ENCODE measurements around the gene PIP5K1B. TPM values are rescaled to one million over a fixed set of nuclear protein-coding genes. Genes with fewer than 3 reads are reported as not detected.

The PIP5K1B gene
- total and polyA plus RNA-seq, 2 of the 13 experiments (the other 11 are each of a cell fraction or from before 2014, with no cell fraction given): 15.8 to 17.5 TPM

GRCh38 chr9:68719847-68720246 is 14.8 kb downstream of the PIP5K1B start:
- in situ Hi-C loops (cut with HindIII; ENCODE audit: extremely low pct_ligation_motif_present, low pct_unique_long_range_greater_than_20kb): no loop called here
- Histone ChIP-seq H3K9ac (ENCODE audit: insufficient read depth, low read depth, low read length) (peak overlapping the region; percentile 44; the same call in 1 of the 2 replicates), H3K79me2 (ENCODE audit: insufficient read depth, low read length) (peaks cover 69% of the 10 kb centered on the region), H3K9me3 (ENCODE audit: low read length) (no peaks in the 10 kb centered on the region), H3K27ac (ENCODE audit: extremely low read length, insufficient read depth, low read length) (peak overlapping the region; percentile 63), H3K4me1 (ENCODE audit: insufficient read depth, low read length) (peaks cover 59% of the 10 kb centered on the region), H4K20me1 (ENCODE audit: insufficient read depth, low read length) (no peaks in the 10 kb centered on the region; the same call in 1 of the 2 replicates), H2AFZ (ENCODE audit: low read length) (no peak overlapping the region), H3K4me3 (replicated peaks in 1 of 3; ENCODE audit: insufficient read depth in 1 of 3, low read depth in 2 of 3, low read length in 3 of 3) (peak overlapping the region in 2 of 3 experiments; percentile 10 to 19; a peak in 2 of 6 replicates), H3K27me3 (ENCODE audit: control insufficient read depth in 1 of 2, insufficient read depth in 2 of 2, low read length in 2 of 2) (no peaks in the 10 kb centered on the region), H3K36me3 (replicated peaks in 1 of 2; ENCODE audit: control insufficient read depth in 1 of 2, insufficient read depth in 2 of 2, low read length in 2 of 2) (0 out of 5 replicates have a peak, but pooled peaks cover 0 to 5% of the 10 kb centered on the region in 2 experiments), H3K4me2 (ENCODE audit: low read depth, low read length) (peak overlapping the region; percentile 56)
- peak; percentile 47 for DNase-seq (ENCODE audit: low spot score)
- ATAC-seq: peak; percentile 59; the same call in 2 of the 3 replicates
- FAIRE-seq: peak; percentile 23
- POLR2A ChIA-PET: interaction anchor here (1.0 to 2.4 kb wide), 7 partner anchors 11 to 59 kb away, joined by 3 to 15 read pairs (median 4); partner anchors contain the start of gene PIP5K1B
- BruUV-seq (replicated peaks): no TSS peak
- CTCF ChIA-PET (ENCODE audit: low intra/inter-chr PET ratio, low total read pairs): no interaction called here
- intact Hi-C loops (cut with micrococcal nuclease; ENCODE audit: unreplicated experiment): no loop called here
- WGBS (ENCODE audit: low lambda C conversion rate): 6% methylated on average over 2 of the region's 2 CpGs
- TF ChIP-seq RARA (CRISPR knock-in tag; IDR thresholded peaks at IDR 0.05) (peak; percentile 54), SNAPC4 (CRISPR knock-in tag; IDR thresholded peaks at IDR 0.05) (no peak), FOXK1 (CRISPR knock-in tag; IDR thresholded peaks at IDR 0.05; ENCODE audit: borderline replicate concordance, low read depth) (0 out of 2 replicates have a peak, but pooled peaks have one; percentile 31), KLF6 (CRISPR knock-in tag; IDR thresholded peaks at IDR 0.05) (no peak), SOX13 (IDR thresholded peaks at IDR 0.05) (no peak), SOX13 (CRISPR knock-in tag; conservative IDR thresholded peaks at IDR 0.05 in 1 of 2, IDR thresholded peaks at IDR 0.05 in 1 of 2) (peak in 1 of 2 experiments; percentile 89; a peak in 2 of 4 replicates), HDAC2 (CRISPR knock-in tag; IDR thresholded peaks at IDR 0.05) (peak; percentile 75), RCOR2 (CRISPR knock-in tag; IDR thresholded peaks at IDR 0.05) (peak; percentile 33; the same call in 1 of the 2 replicates), GATAD2A (CRISPR knock-in tag; IDR thresholded peaks at IDR 0.05) (peak; percentile 89), ZBTB20 (CRISPR knock-in tag; IDR thresholded peaks at IDR 0.05; ENCODE audit: borderline replicate concordance, low read depth) (0 out of 2 replicates have a peak, but pooled peaks have one; percentile 17), FOXP1 (IDR thresholded peaks at IDR 0.05) (no peak), FOXP1 (CRISPR knock-in tag; IDR thresholded peaks at IDR 0.05) (peak; percentile 73; the same call in 1 of the 2 replicates), FOXA3 (CRISPR knock-in tag; IDR thresholded peaks at IDR 0.05) (peak; percentile 65), CREM (IDR thresholded peaks at IDR 0.05) (peak; percentile 53; the same call in 1 of the 2 replicates), CREM (CRISPR knock-in tag; IDR thresholded peaks at IDR 0.05) (no peak), SOX5 (CRISPR knock-in tag; IDR thresholded peaks at IDR 0.05; ENCODE audit: borderline replicate concordance) (peak; percentile 67; the same call in 1 of the 2 replicates)
- TF ChIP-seq, protein P1, sequence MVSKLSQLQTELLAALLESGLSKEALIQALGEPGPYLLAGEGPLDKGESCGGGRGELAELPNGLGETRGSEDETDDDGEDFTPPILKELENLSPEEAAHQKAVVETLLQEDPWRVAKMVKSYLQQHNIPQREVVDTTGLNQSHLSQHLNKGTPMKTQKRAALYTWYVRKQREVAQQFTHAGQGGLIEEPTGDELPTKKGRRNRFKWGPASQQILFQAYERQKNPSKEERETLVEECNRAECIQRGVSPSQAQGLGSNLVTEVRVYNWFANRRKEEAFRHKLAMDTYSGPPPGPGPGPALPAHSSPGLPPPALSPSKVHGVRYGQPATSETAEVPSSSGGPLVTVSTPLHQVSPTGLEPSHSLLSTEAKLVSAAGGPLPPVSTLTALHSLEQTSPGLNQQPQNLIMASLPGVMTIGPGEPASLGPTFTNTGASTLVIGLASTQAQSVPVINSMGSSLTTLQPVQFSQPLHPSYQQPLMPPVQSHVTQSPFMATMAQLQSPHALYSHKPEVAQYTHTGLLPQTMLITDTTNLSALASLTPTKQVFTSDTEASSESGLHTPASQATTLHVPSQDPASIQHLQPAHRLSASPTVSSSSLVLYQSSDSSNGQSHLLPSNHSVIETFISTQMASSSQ (IDR thresholded peaks at IDR 0.05; ENCODE audit: low read depth): no peak
- TF ChIP-seq, protein P1 (CRISPR knock-in tag; IDR thresholded peaks at IDR 0.05; ENCODE audit: borderline replicate concordance): peak; percentile 34; the same call in 1 of the 2 replicates
